GM19238 (cell line): Measurements from ENCODE around the gene SYVN1.

ENCODE experiments used
- DNase-seq: peaks from one replicate; pipeline ENCODE4 v3.0.0; 2011; ENCODE audit warnings: low spot score; ENCODE audit not compliant: insufficient read length

The SYVN1 gene

GRCh38 chr11:65087827-65088226 lies 46.5 kb downstream of the SYVN1 start:
- no peak for DNase-seq

DNA sequence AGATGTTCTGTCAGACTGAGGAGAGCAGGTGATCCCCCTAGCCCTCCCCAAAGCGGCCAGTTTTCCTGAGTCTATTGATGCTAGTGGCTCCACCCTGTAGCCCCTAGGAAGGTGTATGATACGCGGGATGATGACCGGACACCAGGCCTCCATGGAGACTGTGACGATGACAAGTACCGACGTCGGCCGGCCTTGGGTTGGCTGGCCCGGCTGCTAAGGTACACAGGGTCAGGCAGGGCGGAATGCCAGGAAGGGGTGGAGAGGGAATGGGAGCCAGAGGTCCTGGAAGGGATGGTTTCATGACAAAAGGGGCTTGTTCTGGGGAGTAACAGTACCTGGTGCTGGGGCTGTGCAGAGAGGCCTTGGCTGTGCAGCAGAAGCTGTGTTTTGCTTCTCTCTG lies 47.1 kb downstream of the SYVN1 start:
- no peak for DNase-seq

DNA sequence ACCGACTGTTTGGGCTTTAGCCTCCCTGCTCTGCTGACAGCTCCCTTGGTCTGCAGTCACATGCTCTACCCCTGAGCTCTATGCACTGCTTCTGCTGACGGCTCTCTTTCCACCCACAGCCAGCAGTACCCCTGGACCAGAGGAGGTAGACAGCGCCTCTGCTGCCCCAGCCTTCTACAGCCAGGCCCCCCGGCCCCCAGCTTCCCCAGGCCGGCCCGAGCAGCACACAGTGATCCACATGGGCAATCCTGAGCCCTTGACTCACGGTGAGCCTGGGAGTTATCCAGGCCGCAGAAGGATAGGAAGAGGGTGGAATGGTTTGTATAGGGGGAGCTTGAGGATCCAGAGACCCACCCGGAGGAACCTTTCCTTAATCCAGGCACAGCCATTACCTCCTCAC lies 47.5 kb downstream of the SYVN1 start:
- DNase-seq, result no peak

- DNase-seq, result no peak
Observed at GRCh38 chr11:65085446-65085845, 48.9 kb downstream of the SYVN1 start.

- DNase-seq, result no peak
Observed at GRCh38 chr11:65084598-65085375, 49.5 kb downstream of the SYVN1 start.

DNA sequence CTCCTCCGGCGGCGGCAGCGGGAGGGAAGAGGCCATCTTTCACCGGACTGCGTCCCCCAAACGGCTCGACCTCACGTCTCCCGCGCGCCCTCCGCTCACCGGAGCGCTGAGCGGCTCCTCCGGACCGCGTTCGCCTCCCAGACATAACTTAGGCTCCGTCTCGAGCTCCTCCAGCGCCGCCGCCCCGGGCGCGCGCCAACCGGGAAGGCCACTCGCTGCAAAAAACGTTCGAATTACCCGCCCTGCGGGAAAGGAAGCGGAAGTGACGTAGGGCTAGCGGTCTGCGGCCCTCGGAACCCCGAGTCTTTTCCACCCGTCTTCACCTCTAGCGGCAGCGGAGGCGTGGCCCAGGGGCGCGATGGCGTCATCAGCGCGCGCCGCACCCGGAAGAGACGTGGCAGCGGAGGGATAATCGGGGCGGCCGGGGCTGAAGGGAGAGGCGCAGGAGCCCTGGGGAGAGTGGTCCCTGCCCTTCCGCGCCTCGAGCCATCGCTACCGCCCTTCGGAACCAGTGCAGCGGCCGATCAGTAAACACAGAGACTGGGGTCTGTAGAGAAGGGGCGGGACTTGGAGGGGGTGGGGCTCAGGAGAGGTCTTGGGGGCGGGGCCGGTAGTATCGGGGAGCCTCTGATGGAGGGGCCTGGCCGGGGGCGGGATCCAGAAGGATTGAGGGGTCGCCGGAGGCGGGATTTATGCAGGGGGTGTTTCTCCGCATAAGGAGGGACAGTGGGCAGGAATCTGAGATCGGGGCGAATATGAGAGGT lies 50.3 kb downstream of the SYVN1 start, which contains the start of the genes CDCA5 and ZFPL1:
Gene CDCA5, minus strand, starts transcription at position 207 of the 764 bp plus-strand sequence. Its CDS starts 62 bp downstream, at position 145.
Gene ZFPL1, plus strand, starts transcription at position 389 of the 764 bp plus-strand sequence. CDS start 477 bp downstream, outside the sequence.
- DNase-seq, result peak; percentile 99

DNA sequence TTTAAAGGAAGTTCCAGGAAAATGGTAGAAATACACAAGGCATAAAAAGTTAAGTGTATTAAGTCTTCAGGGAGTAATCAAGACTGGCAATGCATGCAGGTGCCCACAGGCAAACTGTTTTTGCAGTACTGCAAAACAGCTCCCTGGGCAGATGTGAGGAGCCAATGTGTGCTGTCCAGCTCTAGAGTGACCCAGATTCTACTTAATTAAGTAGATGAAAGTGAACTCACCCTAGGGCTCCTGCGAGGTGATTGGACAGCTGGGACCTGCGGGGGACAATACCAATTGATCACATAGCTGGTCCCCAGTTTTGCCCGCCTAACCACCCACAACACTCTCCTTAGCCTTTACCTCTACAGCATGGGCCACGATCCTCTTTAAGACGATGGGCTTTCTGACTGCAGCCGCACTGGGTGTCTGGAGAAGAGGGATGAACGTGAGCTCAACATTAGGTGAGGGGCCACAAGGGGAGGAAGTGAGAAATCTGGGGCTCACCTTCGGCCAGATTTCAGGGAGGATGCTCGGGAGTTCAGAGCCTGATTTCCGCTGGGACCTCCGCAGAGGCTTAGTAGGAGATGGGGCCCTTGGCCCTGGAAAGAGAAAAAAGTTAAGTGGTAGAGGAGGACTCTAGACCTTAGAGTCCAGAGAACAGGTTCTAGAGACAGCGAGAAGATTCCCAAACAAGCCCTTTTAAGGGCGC lies 51.0 kb downstream of the SYVN1 start:
- DNase-seq, result no peak

DNA sequence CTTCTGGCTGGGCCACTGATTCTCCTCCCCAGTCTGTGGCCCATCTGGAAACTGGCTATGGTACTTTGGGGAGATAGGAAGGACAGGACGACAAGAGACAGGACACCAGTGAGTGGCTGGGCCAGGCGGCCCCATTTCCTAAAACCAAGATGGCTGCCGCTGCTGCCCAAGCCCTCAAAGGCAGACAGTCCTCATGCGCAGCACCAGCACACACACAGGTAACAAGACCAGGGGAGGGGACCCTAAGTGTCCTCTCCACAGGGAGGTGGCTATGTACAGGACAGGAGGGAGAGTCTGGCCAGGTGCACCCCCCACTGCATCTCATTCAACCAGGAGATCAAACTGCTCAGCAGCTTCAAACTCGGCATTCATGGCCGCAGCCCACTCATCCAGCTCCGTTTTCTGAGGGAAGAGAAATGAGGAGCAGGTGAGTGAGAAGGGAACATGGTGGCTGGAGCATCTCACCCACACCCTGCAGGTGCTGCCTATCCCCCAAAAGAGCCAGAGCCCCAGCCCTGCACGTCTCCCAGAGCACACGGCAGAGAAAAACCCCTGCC lies 55.5 kb downstream of the SYVN1 start:
- no peak for DNase-seq

- DNase-seq, result peak; percentile 57
Observed at GRCh38 chr11:65078151-65078550, 56.2 kb downstream of the SYVN1 start.

DNA sequence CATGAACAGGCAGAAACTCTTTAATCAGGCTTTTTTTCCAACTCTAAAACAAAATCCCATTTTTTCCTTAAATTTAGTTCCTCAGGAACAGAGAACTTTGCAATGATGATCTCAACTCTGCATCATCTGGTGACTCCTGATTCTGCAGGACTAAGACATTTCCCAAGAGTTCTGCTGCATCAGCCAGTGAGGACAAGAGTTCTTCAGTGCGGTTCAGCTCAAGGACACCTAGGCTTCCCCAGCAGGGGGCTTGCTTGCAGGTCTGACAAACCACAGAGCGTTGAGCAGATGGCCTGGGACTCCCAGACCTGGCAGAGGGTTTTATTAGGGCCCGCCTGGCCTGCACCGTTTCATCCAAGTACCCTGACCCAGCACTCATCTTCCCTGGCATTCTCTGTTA lies 56.9 kb downstream of the SYVN1 start:
- DNase-seq, result no peak
